ENCODE data around the gene PTPRD.

PTPRD gene

GRCh38 chr9:8420416-8420815, 2192.4 kb downstream of the PTPRD start:
- FAIRE-seq (no peak), DNase-seq (ENCODE audit: low spot score) (no peak)

GRCh38 chr9:8419596-8420275, 2193.1 kb downstream of the PTPRD start:
- DNase-seq (ENCODE audit: low spot score) (no peak), FAIRE-seq (no peak)

- FAIRE-seq (no peak), DNase-seq (ENCODE audit: low spot score) (no peak)
Measured at GRCh38 chr9:8417341-8417740, 2195.5 kb downstream of the PTPRD start.

GRCh38 chr9:8412327-8412726, 2200.5 kb downstream of the PTPRD start:
- no peak for FAIRE-seq

GRCh38 chr9:8408575-8409190, 2204.1 kb downstream of the PTPRD start:
- no peak for DNase-seq (ENCODE audit: low spot score)
- no peak for FAIRE-seq

More at GRCh38 chr9:8412327-8412726, 2200.5 kb downstream of the PTPRD start:
- DNase-seq (ENCODE audit: low spot score), result no peak

- no peak for DNase-seq (ENCODE audit: low spot score)
- FAIRE-seq, result no peak
Measured at GRCh38 chr9:8401961-8402705, 2210.7 kb downstream of the PTPRD start.

- FAIRE-seq (no peak), DNase-seq (ENCODE audit: low spot score) (no peak)
Measured at GRCh38 chr9:8400378-8400777, 2212.4 kb downstream of the PTPRD start.

GRCh38 chr9:8395022-8395421, 2217.8 kb downstream of the PTPRD start:
- FAIRE-seq (no peak), DNase-seq (ENCODE audit: low spot score) (no peak)

GRCh38 chr9:8394341-8394740, 2218.5 kb downstream of the PTPRD start:
- DNase-seq (ENCODE audit: low spot score) (no peak), FAIRE-seq (no peak)

GRCh38 chr9:8392866-8393265, 2219.9 kb downstream of the PTPRD start:
- DNase-seq (ENCODE audit: low spot score) (no peak), FAIRE-seq (no peak)

- DNase-seq (ENCODE audit: low spot score) (no peak), FAIRE-seq (no peak)
Measured at GRCh38 chr9:8391566-8391965, 2221.2 kb downstream of the PTPRD start.

- no peak for FAIRE-seq
- no peak for DNase-seq (ENCODE audit: low spot score)
Measured at GRCh38 chr9:8391132-8391531, 2221.7 kb downstream of the PTPRD start.

- FAIRE-seq (no peak), DNase-seq (ENCODE audit: low spot score) (no peak)
Measured at GRCh38 chr9:8390571-8390970, 2222.2 kb downstream of the PTPRD start.

- DNase-seq (ENCODE audit: low spot score), result no peak
- no peak for FAIRE-seq
Measured at GRCh38 chr9:8389531-8389930, 2223.3 kb downstream of the PTPRD start.

- FAIRE-seq (no peak), DNase-seq (ENCODE audit: low spot score) (no peak)
Measured at GRCh38 chr9:8388132-8388531, 2224.7 kb downstream of the PTPRD start.

GRCh38 chr9:8384091-8384490, 2228.7 kb downstream of the PTPRD start:
- DNase-seq (ENCODE audit: low spot score), result no peak
- no peak for FAIRE-seq

- FAIRE-seq, result no peak
- no peak for DNase-seq (ENCODE audit: low spot score)
Measured at GRCh38 chr9:8382777-8383527, 2229.8 kb downstream of the PTPRD start.

- FAIRE-seq (no peak), DNase-seq (ENCODE audit: low spot score) (no peak)
Measured at GRCh38 chr9:8382266-8382665, 2230.5 kb downstream of the PTPRD start.

GRCh38 chr9:8381601-8382000, 2231.2 kb downstream of the PTPRD start:
- no peak for FAIRE-seq

GRCh38 chr9:8374471-8374870, 2238.3 kb downstream of the PTPRD start:
- DNase-seq (ENCODE audit: low spot score), result no peak
- no peak for FAIRE-seq

More at GRCh38 chr9:8381601-8382000, 2231.2 kb downstream of the PTPRD start:
- no peak for DNase-seq (ENCODE audit: low spot score)

- no peak for FAIRE-seq
Measured at GRCh38 chr9:8371686-8372085, 2241.1 kb downstream of the PTPRD start.

More at GRCh38 chr9:8371686-8372085, 2241.1 kb downstream of the PTPRD start:
- no peak for DNase-seq (ENCODE audit: low spot score)
